ENCODE data around the gene NFRKB. TPM values are rescaled to one million over a fixed set of nuclear protein-coding genes. Genes with fewer than 3 reads are reported as not detected.

Gene NFRKB
- total RNA-seq, 4 donors from 2014 or later: 28.7 to 79.2 (median 37.0) TPM

DNA sequence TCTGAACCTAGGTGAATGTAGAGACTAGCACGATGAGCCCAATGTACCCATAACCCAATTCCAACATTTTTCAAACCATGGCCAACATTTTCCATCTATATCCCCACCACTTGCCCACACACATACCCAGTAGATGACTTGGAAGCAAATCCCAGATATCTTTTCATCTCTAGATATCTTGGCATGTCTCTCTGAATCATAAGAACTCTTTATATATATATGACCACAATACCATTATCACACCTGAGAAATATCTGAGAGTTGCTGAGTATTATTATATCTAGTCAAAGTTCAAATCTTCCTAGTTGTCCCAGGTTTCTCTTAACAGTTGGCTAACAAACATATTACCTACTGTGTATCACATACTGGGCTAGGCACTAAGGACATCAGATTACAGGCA lies 37.9 kb upstream of the NFRKB start:
- H3K27ac ChIP-seq: no peak overlapping the region
- in situ Hi-C loops (cut with MboI; ENCODE audit: low pct_ligation_motif_present in 1 of 4, low pct_unique_long_range_greater_than_20kb in 1 of 4, low sequenced_read_pairs in 3 of 4): no loop called here
- H3K27me3 ChIP-seq: no peaks in the 10 kb centered on the region
- H3K36me3 ChIP-seq: peaks cover 0 to 11% (median 0%) of the 10 kb centered on the region in 4 donors
- intact Hi-C loops (cut with DNase I; ENCODE audit: low total_unique reads): no loop called here
- no peak for DNase-seq
- no peaks in the 10 kb centered on the region for H3K4me1 ChIP-seq
- no peak for TF ChIP-seq EP300 (IDR thresholded peaks at IDR 0.05; ENCODE audit: low read depth)
- TF ChIP-seq, protein P1, sequence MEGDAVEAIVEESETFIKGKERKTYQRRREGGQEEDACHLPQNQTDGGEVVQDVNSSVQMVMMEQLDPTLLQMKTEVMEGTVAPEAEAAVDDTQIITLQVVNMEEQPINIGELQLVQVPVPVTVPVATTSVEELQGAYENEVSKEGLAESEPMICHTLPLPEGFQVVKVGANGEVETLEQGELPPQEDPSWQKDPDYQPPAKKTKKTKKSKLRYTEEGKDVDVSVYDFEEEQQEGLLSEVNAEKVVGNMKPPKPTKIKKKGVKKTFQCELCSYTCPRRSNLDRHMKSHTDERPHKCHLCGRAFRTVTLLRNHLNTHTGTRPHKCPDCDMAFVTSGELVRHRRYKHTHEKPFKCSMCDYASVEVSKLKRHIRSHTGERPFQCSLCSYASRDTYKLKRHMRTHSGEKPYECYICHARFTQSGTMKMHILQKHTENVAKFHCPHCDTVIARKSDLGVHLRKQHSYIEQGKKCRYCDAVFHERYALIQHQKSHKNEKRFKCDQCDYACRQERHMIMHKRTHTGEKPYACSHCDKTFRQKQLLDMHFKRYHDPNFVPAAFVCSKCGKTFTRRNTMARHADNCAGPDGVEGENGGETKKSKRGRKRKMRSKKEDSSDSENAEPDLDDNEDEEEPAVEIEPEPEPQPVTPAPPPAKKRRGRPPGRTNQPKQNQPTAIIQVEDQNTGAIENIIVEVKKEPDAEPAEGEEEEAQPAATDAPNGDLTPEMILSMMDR (IDR thresholded peaks at IDR 0.05): no peak
- no peak for TF ChIP-seq POLR2A (IDR thresholded peaks at IDR 0.05)
- no peak for TF ChIP-seq POLR2AphosphoS5 (IDR thresholded peaks at IDR 0.05)
- H3K4me3 ChIP-seq: no peak overlapping the region
- no peaks in the 10 kb centered on the region for H3K9me3 ChIP-seq
- WGBS, 2 donors (ENCODE audit: low coverage in 1 of 2): 91 to 98% methylated on average over 1 of the region's 1 CpG

DNA sequence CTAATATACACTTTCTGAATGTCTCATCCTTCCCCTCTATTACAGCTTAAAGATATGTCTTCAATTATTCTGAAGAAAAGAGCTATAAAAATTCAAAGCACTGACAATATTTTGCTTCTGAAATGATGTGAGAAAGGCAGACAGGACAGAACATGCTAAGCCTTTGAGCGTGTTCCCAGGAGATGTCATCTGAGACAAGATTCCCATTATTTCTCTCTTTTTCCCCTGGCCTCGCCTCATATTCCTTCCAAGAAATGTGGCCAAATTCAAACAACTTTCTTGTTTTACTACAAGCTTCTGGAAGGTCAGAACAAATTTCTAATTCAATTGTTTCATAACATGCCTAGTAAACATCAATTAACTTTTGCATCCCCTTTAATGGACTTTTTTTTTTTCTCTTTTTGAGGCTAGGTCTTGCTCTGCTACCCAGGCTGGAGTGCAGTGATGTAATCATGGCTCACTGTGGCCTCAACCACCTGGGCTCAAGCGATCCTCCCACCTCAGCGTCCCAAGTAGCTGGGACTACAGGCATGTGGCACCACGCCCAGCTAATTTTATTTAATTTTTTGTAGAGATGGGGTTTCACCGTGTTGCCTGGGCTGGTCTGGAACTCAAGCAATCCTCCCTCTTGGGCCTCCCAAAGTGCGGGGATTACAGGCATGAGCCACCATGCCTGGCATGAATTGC lies 37.1 kb upstream of the NFRKB start:
- Histone ChIP-seq H3K9me3 (no peaks in the 10 kb centered on the region), H3K27me3 (no peaks in the 10 kb centered on the region), H3K4me1 (no peaks in the 10 kb centered on the region), H3K27ac (no peak overlapping the region), H3K4me3 (no peak overlapping the region), H3K36me3 (peaks cover 0 to 11% (median 0%) of the 10 kb centered on the region in 4 donors)
- no peak for TF ChIP-seq EP300 (IDR thresholded peaks at IDR 0.05; ENCODE audit: low read depth)
- TF ChIP-seq, protein P1 (IDR thresholded peaks at IDR 0.05): no peak
- no peak for TF ChIP-seq POLR2AphosphoS5 (IDR thresholded peaks at IDR 0.05)
- TF ChIP-seq POLR2A (IDR thresholded peaks at IDR 0.05): no peak
- in situ Hi-C loops (cut with MboI; ENCODE audit: low pct_ligation_motif_present in 1 of 4, low pct_unique_long_range_greater_than_20kb in 1 of 4, low sequenced_read_pairs in 3 of 4) (no loop called here), intact Hi-C loops (cut with DNase I; ENCODE audit: low total_unique reads) (no loop called here)
- WGBS, 2 donors (ENCODE audit: low coverage in 1 of 2): 85 to 88% methylated on average over 6 to 7 of the region's 7 CpGs
- no peak for DNase-seq

DNA sequence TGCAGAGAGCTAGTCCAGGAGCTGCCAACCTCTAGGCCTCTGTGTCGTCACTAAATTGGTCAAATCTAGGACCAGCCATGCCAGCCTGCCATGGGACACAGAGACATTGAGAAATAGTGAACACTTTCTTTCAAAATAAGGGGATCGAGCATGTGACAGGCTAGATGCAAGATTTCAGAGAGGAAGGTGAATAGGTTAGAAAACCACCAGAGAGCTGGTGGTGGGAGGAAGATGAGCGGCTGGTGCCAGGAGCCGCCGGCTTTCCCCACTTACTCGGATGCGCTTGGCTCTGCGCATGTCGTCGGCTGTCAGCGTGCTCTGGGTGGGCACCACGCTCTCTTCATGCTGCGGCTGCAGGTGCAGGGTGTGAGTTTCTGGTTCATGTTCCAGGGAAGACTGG lies 35.4 kb upstream of the NFRKB start:
- no peak for DNase-seq
- Histone ChIP-seq H3K9me3 (no peaks in the 10 kb centered on the region), H3K4me3 (no peak overlapping the region), H3K4me1 (no peaks in the 10 kb centered on the region), H3K27ac (no peak overlapping the region), H3K27me3 (no peaks in the 10 kb centered on the region), H3K36me3 (peaks cover 0 to 11% (median 0%) of the 10 kb centered on the region in 4 donors)
- intact Hi-C loops (cut with DNase I; ENCODE audit: low total_unique reads): no loop called here
- TF ChIP-seq, protein P1 (IDR thresholded peaks at IDR 0.05): no peak
- no peak for TF ChIP-seq EP300 (IDR thresholded peaks at IDR 0.05; ENCODE audit: low read depth)
- no peak for TF ChIP-seq POLR2AphosphoS5 (IDR thresholded peaks at IDR 0.05)
- no peak for TF ChIP-seq POLR2A (IDR thresholded peaks at IDR 0.05)
- 76 to 94% methylated on average over 8 to 13 of the region's 13 CpGs for WGBS, 2 donors (ENCODE audit: low coverage in 1 of 2)
- in situ Hi-C loops (cut with MboI; ENCODE audit: low pct_ligation_motif_present in 1 of 4, low pct_unique_long_range_greater_than_20kb in 1 of 4, low sequenced_read_pairs in 3 of 4): no loop called here

DNA sequence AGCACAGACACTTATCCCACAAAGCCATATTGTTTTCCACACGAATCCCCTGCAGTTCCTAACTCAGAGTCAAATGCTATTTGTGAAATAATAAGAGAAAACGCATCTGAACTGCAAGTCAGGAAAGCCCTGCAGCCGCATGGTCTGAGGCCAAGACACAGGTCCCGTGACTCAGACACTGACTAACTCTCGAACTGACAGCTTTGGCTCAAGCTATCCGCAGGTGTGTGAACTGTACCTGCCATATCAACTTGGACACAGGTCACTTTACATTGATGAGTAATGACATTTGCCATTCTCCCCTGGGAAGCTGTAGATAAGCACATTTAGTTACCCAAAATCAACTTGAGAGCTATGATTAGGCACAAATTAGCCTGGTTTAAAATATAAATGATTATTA lies 34.9 kb upstream of the NFRKB start:
- in situ Hi-C loops (cut with MboI; ENCODE audit: low pct_ligation_motif_present in 1 of 4, low pct_unique_long_range_greater_than_20kb in 1 of 4, low sequenced_read_pairs in 3 of 4) (no loop called here), intact Hi-C loops (cut with DNase I; ENCODE audit: low total_unique reads) (no loop called here)
- H3K27me3 ChIP-seq: no peaks in the 10 kb centered on the region
- H3K9me3 ChIP-seq: no peaks in the 10 kb centered on the region
- 90% methylated on average over 6 of the region's 6 CpGs; no CpG with 5 or more reads in 1 of the 2 donors for WGBS, 2 donors (ENCODE audit: low coverage in 1 of 2)
- no peak for DNase-seq
- no peak overlapping the region for H3K4me3 ChIP-seq
- no peak overlapping the region for H3K27ac ChIP-seq
- no peak for TF ChIP-seq EP300 (IDR thresholded peaks at IDR 0.05; ENCODE audit: low read depth)
- no peak for TF ChIP-seq POLR2AphosphoS5 (IDR thresholded peaks at IDR 0.05)
- TF ChIP-seq, protein P1 (IDR thresholded peaks at IDR 0.05): no peak
- no peak for TF ChIP-seq POLR2A (IDR thresholded peaks at IDR 0.05)
- H3K36me3 ChIP-seq: peaks cover 0 to 11% (median 0%) of the 10 kb centered on the region in 4 donors
- no peaks in the 10 kb centered on the region for H3K4me1 ChIP-seq

All from transverse colon (tissue), 4 donors.